ENCODE results near the gene SMIM38. TPM values are rescaled to one million over a fixed set of nuclear protein-coding genes. Genes with fewer than 3 reads are reported as not detected.
"Not testable (repeated sequence)": the region's sequence is repeated elsewhere in the genome, so short reads cannot be mapped to it uniquely, and the experiment has no call there.

Gene SMIM38
- polyA plus RNA-seq, 3 donors: 0.09 to 2.0 (median 0.34) TPM

- no peak overlapping the region for H3K27ac ChIP-seq (ENCODE audit: low read depth, low read length)
- WGBS, 3 donors: 38 to 93% (median 88%) methylated on average over 8 of the region's 8 CpGs
Observed at GRCh38 chr11:69134957-69135356, 20.8 kb upstream of the SMIM38 start.

- WGBS, 3 donors: 88% methylated on average over 14 of the region's 14 CpGs
- no peak overlapping the region for H3K27ac ChIP-seq (ENCODE audit: low read depth, low read length)
Observed at GRCh38 chr11:69135420-69136363, 20.0 kb upstream of the SMIM38 start.

- no peak overlapping the region for H3K27ac ChIP-seq (ENCODE audit: low read depth, low read length)
- 90 to 98% (median 97%) methylated on average over 9 of the region's 9 CpGs for WGBS, 3 donors
Observed at GRCh38 chr11:69136471-69136870, 19.3 kb upstream of the SMIM38 start.

- 84 to 89% (median 88%) methylated on average over 8 of the region's 8 CpGs for WGBS, 3 donors
- H3K27ac ChIP-seq (ENCODE audit: low read depth, low read length): no peak overlapping the region
Observed at GRCh38 chr11:69137151-69137844, 18.4 kb upstream of the SMIM38 start.

- no peak overlapping the region for H3K27ac ChIP-seq (ENCODE audit: low read depth, low read length)
- WGBS, 3 donors: 62 to 72% (median 64%) methylated on average over 3 of the region's 3 CpGs
Observed at GRCh38 chr11:69138265-69138664, 17.5 kb upstream of the SMIM38 start.

- H3K27ac ChIP-seq (ENCODE audit: low read depth, low read length): not testable (repeated sequence)
- WGBS, 3 donors: 98% methylated on average over 7 of the region's 7 CpGs
Observed at GRCh38 chr11:69140161-69140560, 15.6 kb upstream of the SMIM38 start.

GRCh38 chr11:69140635-69141034, 15.1 kb upstream of the SMIM38 start:
- H3K27ac ChIP-seq (ENCODE audit: low read depth, low read length): no peak overlapping the region

GRCh38 chr11:69141742-69142141, 14.0 kb upstream of the SMIM38 start:
- no peak overlapping the region for H3K27ac ChIP-seq (ENCODE audit: low read depth, low read length)
- WGBS, 3 donors: 45 to 61% (median 53%) methylated on average over 8 of the region's 8 CpGs

More at GRCh38 chr11:69140635-69141034, 15.1 kb upstream of the SMIM38 start:
- WGBS, 3 donors: 93 to 97% (median 93%) methylated on average over 5 of the region's 5 CpGs

- 94 to 97% (median 96%) methylated on average over 2 of the region's 2 CpGs for WGBS, 3 donors
- H3K27ac ChIP-seq (ENCODE audit: low read depth, low read length): no peak overlapping the region
Observed at GRCh38 chr11:69142895-69143294, 12.8 kb upstream of the SMIM38 start.

- no peak overlapping the region for H3K27ac ChIP-seq (ENCODE audit: low read depth, low read length)
- WGBS, 3 donors: 69 to 79% (median 72%) methylated on average over 7 of the region's 7 CpGs
Observed at GRCh38 chr11:69144316-69145049, 11.3 kb upstream of the SMIM38 start.

GRCh38 chr11:69145050-69145380, 10.7 kb upstream of the SMIM38 start:
- no peak overlapping the region for H3K27ac ChIP-seq (ENCODE audit: low read depth, low read length)
- 65 to 78% (median 75%) methylated on average over 4 of the region's 4 CpGs for WGBS, 3 donors

- 95 to 98% (median 96%) methylated on average over 13 of the region's 13 CpGs for WGBS, 3 donors
- H3K27ac ChIP-seq (ENCODE audit: low read depth, low read length): no peak overlapping the region
Observed at GRCh38 chr11:69148377-69148762, 7.4 kb upstream of the SMIM38 start.

GRCh38 chr11:69148806-69149205, 6.9 kb upstream of the SMIM38 start:
- WGBS, 3 donors: 89 to 92% (median 91%) methylated on average over 9 of the region's 9 CpGs
- H3K27ac ChIP-seq (ENCODE audit: low read depth, low read length): no peak overlapping the region

- 92 to 94% (median 92%) methylated on average over 11 of the region's 11 CpGs for WGBS, 3 donors
- not testable (repeated sequence) for H3K27ac ChIP-seq (ENCODE audit: low read depth, low read length)
Observed at GRCh38 chr11:69149338-69150045, 6.2 kb upstream of the SMIM38 start.

- 90 to 93% (median 90%) methylated on average over 3 of the region's 3 CpGs for WGBS, 3 donors
- no peak overlapping the region for H3K27ac ChIP-seq (ENCODE audit: low read depth, low read length)
Observed at GRCh38 chr11:69150175-69150574, 5.6 kb upstream of the SMIM38 start.

GRCh38 chr11:69151836-69152235, 3.9 kb upstream of the SMIM38 start:
- 68 to 76% (median 71%) methylated on average over 10 of the region's 10 CpGs for WGBS, 3 donors
- H3K27ac ChIP-seq (ENCODE audit: low read depth, low read length): no peak overlapping the region

GRCh38 chr11:69152733-69153421, 2.9 kb upstream of the SMIM38 start:
- H3K27ac ChIP-seq (ENCODE audit: low read depth, low read length): no peak overlapping the region
- 42 to 83% (median 79%) methylated on average over 23 of the region's 23 CpGs for WGBS, 3 donors

GRCh38 chr11:69153661-69154060, 2.1 kb upstream of the SMIM38 start:
- H3K27ac ChIP-seq (ENCODE audit: low read depth, low read length): no peak overlapping the region
- WGBS, 3 donors: 66 to 83% (median 72%) methylated on average over 7 of the region's 7 CpGs

Measured in adipose tissue (tissue), 3 donors.